C4-2B (cell line): ENCODE measurements around the gene SLC13A2.

Source experiments
- ZFX ChIP-seq: fragments of 450-650 bp; IDR thresholded peaks from 2 replicates; pipeline ENCODE4 v1.6.1; 2017
- TF ChIP-seq, protein P1 (sequence below): fragments of 450-650 bp; conservative IDR thresholded peaks from 2 replicates; pipeline ENCODE4 v1.5.1; 2017; ENCODE audit warnings: mild to moderate bottlenecking

GRCh38 chr17:28532050-28532960 is 58.9 kb downstream of the SLC13A2 start:
- no peak for TF ChIP-seq ZFX
- TF ChIP-seq, protein P1, sequence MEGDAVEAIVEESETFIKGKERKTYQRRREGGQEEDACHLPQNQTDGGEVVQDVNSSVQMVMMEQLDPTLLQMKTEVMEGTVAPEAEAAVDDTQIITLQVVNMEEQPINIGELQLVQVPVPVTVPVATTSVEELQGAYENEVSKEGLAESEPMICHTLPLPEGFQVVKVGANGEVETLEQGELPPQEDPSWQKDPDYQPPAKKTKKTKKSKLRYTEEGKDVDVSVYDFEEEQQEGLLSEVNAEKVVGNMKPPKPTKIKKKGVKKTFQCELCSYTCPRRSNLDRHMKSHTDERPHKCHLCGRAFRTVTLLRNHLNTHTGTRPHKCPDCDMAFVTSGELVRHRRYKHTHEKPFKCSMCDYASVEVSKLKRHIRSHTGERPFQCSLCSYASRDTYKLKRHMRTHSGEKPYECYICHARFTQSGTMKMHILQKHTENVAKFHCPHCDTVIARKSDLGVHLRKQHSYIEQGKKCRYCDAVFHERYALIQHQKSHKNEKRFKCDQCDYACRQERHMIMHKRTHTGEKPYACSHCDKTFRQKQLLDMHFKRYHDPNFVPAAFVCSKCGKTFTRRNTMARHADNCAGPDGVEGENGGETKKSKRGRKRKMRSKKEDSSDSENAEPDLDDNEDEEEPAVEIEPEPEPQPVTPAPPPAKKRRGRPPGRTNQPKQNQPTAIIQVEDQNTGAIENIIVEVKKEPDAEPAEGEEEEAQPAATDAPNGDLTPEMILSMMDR = no peak
